Panc1 (cell line): ENCODE data around the gene JADE3. TPM values are rescaled to one million over a fixed set of nuclear protein-coding genes. Genes with fewer than 3 reads are reported as not detected.

Experiments
- ATAC-seq: fragments of 200-7000 bp; cut with Tn5 transposase; 2 replicates; pipeline ENCODE4 v1.9.1; 2020; ENCODE audit warnings: mild to moderate bottlenecking, moderate library complexity
- BruUV-seq: library from RNA; stranded (reverse); fragments of 400-500 nt; replicated peaks from 2 replicates; lab custom pipeline; 2021; lab: Mats Ljungman, UMichigan
- CTCF ChIA-PET: fragments of 300-600 bp; sonication (Branson Sonifier 250); formaldehyde crosslinking; loops from one replicate; lab custom pipeline; 2022; ENCODE audit warnings: antibody characterized with exemption; lab: Charles Lee
- POLR2A ChIA-PET: fragments of 300-600 bp; sonication (Branson Sonifier 250); formaldehyde crosslinking; loops from one replicate; lab custom pipeline; 2022; ENCODE audit warnings: antibody characterized with exemption; lab: Charles Lee
- DNase-seq: peaks from one replicate; pipeline ENCODE4 v3.0.0-alpha.2; 2010; ENCODE audit warnings: low read depth, low spot score
- H3K27ac ChIP-seq: 2 replicates; pipeline ENCODE4 v1.5.1; 2011; ENCODE audit warnings: mild to moderate bottlenecking, low read length, inconsistent platforms
- H3K27me3 ChIP-seq: fragments of 200-500 bp; sonication (Bioruptor generic); 2 replicates; pipeline ENCODE4 v1.6.0; 2014; ENCODE audit warnings: low read length, inconsistent platforms; ENCODE audit not compliant: control insufficient read depth, insufficient read depth
- H3K36me3 ChIP-seq: fragments of 200-500 bp; sonication (Bioruptor generic); 2 replicates; pipeline ENCODE4 v1.5.1; 2014; ENCODE audit warnings: inconsistent platforms, mild to moderate bottlenecking, low read length, moderate library complexity; ENCODE audit not compliant: control insufficient read depth, insufficient read depth
- H3K4me1 ChIP-seq: 2 replicates; pipeline ENCODE4 v1.5.1; 2011; ENCODE audit warnings: inconsistent platforms, mild to moderate bottlenecking, low read length, moderate library complexity; ENCODE audit not compliant: control insufficient read depth, insufficient read depth
- H3K4me3 ChIP-seq, 2 experiments: 2 replicates each; pipeline ENCODE4 v1.5.1; 2011 to 2012; ENCODE audit warnings: low read depth in 2 of 2, low read length in 2 of 2, mild to moderate bottlenecking in 2 of 2, inconsistent platforms in 1 of 2, moderate library complexity in 1 of 2
- H3K9me3 ChIP-seq: fragments of 200-500 bp; sonication (Bioruptor generic); 2 replicates; pipeline ENCODE4 v1.5.1; 2014; ENCODE audit warnings: low read depth, mild to moderate bottlenecking, inconsistent platforms, low read length, moderate library complexity; ENCODE audit not compliant: control insufficient read depth, insufficient read depth
- CTCF ChIP-seq: fragments of 450-650 bp; IDR thresholded peaks from 2 replicates; pipeline ENCODE4 v1.5.1; 2017; ENCODE audit warnings: mild to moderate bottlenecking
- POLR2AphosphoS5 ChIP-seq: IDR thresholded peaks from 2 replicates; pipeline ENCODE4 v1.6.1; 2012; ENCODE audit warnings: mild to moderate bottlenecking, low read depth, low read length, moderate library complexity
- REST ChIP-seq, 2 experiments: IDR thresholded peaks; 2 replicates each; pipeline ENCODE4 v1.6.1; 2011 to 2012; ENCODE audit warnings: low read depth in 2 of 2, control low read depth in 1 of 2, low read length in 1 of 2, mild to moderate bottlenecking in 1 of 2, moderate library complexity in 1 of 2; ENCODE audit not compliant: insufficient read depth in 1 of 2
- SIN3A ChIP-seq: IDR thresholded peaks from 2 replicates; pipeline ENCODE4 v1.6.1; 2012; ENCODE audit warnings: low read depth, mild to moderate bottlenecking, low read length, moderate library complexity, borderline replicate concordance; ENCODE audit not compliant: insufficient read depth
- TCF7L2 ChIP-seq: IDR thresholded peaks from 2 replicates; pipeline ENCODE4 v1.6.1; 2011; ENCODE audit warnings: mild to moderate bottlenecking, low read depth, low read length, inconsistent platforms
- in situ Hi-C: cut with HindIII; loops from 2 replicates; pipeline ENCODE4 v1.10.0; 2016; ENCODE audit warnings: low sequenced_read_pairs, low pct_unique_long_range_greater_than_20kb
- intact Hi-C: fragments of 100-400 bp; cut with micrococcal nuclease; formaldehyde crosslinking; loops from one replicate; pipeline ENCODE4 v1.10.0; 2022; ENCODE audit not compliant: unreplicated experiment
- total RNA-seq: library from RNA; stranded (reverse); gene quantifications from one replicate; pipeline ENCODE4 v1.2.1, GENCODE V29; 2021; ENCODE audit not compliant: unreplicated experiment

Gene JADE3
- total RNA-seq, 1 experiment from 2014 or later = 22.2 TPM

DNA sequence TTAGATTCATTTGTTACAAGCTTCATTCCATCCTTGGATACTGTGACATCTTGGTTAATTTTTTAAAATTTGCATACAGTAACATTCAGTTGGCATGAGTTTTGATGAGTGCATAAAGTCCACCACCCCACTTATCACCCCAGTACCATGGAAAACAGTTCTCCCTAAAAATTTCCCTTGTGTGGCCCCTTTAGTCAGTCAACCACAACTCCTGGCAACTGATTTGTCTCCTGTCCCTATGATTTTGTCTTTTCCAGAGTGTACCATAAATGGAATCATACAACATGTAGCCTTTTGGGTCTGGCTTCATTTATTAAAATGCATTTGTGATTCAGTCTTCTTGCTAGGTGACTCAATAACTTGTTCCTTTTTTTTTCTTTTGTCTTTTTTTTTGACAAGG lies 45.5 kb upstream of the JADE3 start:
- TF ChIP-seq TCF7L2 = no peak
- no peak for TF ChIP-seq SIN3A
- no peak for TF ChIP-seq CTCF
- no peak for TF ChIP-seq REST (IDR thresholded peaks at IDR 0.05; ENCODE audit: insufficient read depth in 1 of 2, low read depth in 2 of 2, low read length in 1 of 2)
- no peak for TF ChIP-seq POLR2AphosphoS5
- ATAC-seq = no peak
- Histone ChIP-seq H3K4me1 (no peaks in the 10 kb centered on the region), H3K9me3 (no peaks in the 10 kb centered on the region), H3K27ac (no peak overlapping the region), H3K36me3 (no peaks in the 10 kb centered on the region), H3K27me3 (no peaks in the 10 kb centered on the region), H3K4me3 (no peak overlapping the region)
- in situ Hi-C loops (no loop called here), intact Hi-C loops (no loop called here)
- ChIA-PET POLR2A (no interaction called here), CTCF (no interaction called here)
- DNase-seq = no peak
- no TSS peak for BruUV-seq

DNA sequence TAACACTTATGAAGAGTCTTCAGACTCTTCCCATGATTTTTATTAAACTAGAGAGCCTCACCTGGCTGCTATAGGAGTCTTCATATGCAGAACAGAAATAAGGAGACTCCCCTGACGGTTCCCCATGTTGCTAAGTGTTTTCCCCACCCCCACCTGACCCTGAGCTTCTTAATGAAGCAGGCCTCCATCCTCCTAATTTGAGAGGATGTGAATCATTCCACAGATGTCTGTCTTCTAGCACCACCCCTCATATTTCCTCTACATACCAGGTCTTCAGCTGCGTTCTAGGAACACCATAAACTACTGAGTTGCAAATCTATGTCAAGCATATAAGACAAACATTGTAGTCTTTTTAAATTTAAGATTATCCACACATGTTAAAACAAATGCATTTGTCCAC lies 38.5 kb upstream of the JADE3 start:
- no peak overlapping the region for H3K4me3 ChIP-seq
- no peak for TF ChIP-seq TCF7L2
- TF ChIP-seq REST (IDR thresholded peaks at IDR 0.05; ENCODE audit: insufficient read depth in 1 of 2, low read depth in 2 of 2, low read length in 1 of 2) = no peak
- no peak for TF ChIP-seq POLR2AphosphoS5
- TF ChIP-seq CTCF = no peak
- TF ChIP-seq SIN3A = no peak
- no peaks in the 10 kb centered on the region for H3K27me3 ChIP-seq
- ChIA-PET CTCF (no interaction called here), POLR2A (no interaction called here)
- ATAC-seq = no peak
- no peak for DNase-seq
- intact Hi-C loops = no loop called here
- in situ Hi-C loops = no loop called here
- no peaks in the 10 kb centered on the region for H3K36me3 ChIP-seq
- no TSS peak for BruUV-seq
- no peaks in the 10 kb centered on the region for H3K4me1 ChIP-seq
- no peak overlapping the region for H3K27ac ChIP-seq
- no peaks in the 10 kb centered on the region for H3K9me3 ChIP-seq
